Activated T-helper 1 cell treated with anti-CD3 and anti-CD28 coated beads, Interleukin-12 subunit alpha, Interleukin-12 subunit beta, Interleukin-2, Interleukin-4 antibody, amounts not matched to agents 30 ng/mL and 10 ng/mL and 1 ng/mL, durations not matched to agents 14 hours and 24 hours and 36 hours (primary cell): ENCODE results near the gene HSD17B1. TPM values are rescaled to one million over a fixed set of nuclear protein-coding genes. Genes with fewer than 3 reads are reported as not detected.
"Not testable (repeated sequence)": the region's sequence is repeated elsewhere in the genome, so short reads cannot be mapped to it uniquely, and the experiment has no call there.

ENCODE experiments used
- DNase-seq: peaks from one replicate; pipeline ENCODE4 v3.0.0; 2021; ENCODE audit warnings: low spot score
- H3K27ac Mint-ChIP-seq: one replicate; pipeline ENCODE4 v1.8.0; 2021; ENCODE audit warnings: mild to moderate bottlenecking, mixed read lengths
- H3K27me3 Mint-ChIP-seq: one replicate; pipeline ENCODE4 v1.8.0; 2022; ENCODE audit warnings: mild to moderate bottlenecking, moderate library complexity, mixed read lengths; ENCODE audit not compliant: insufficient read depth
- H3K36me3 Mint-ChIP-seq: one replicate; pipeline ENCODE4 v1.8.0; 2021; ENCODE audit warnings: low read depth, mixed read lengths
- H3K4me1 Mint-ChIP-seq: one replicate; pipeline ENCODE4 v1.8.0; 2021; ENCODE audit warnings: low read depth, mixed read lengths
- H3K4me3 Mint-ChIP-seq: one replicate; pipeline ENCODE4 v1.8.0; 2021; ENCODE audit warnings: mild to moderate bottlenecking, moderate library complexity, mixed read lengths
- H3K9me3 Mint-ChIP-seq: one replicate; pipeline ENCODE4 v1.8.0; 2021; ENCODE audit warnings: mixed read lengths
- intact Hi-C: fragments of 100-400 bp; cut with micrococcal nuclease; formaldehyde crosslinking; loops from one replicate; pipeline ENCODE4 v1.15.1; 2024
- total RNA-seq: library from RNA; stranded (reverse); gene quantifications from 2 replicates; pipeline ENCODE4 v1.2.3, GENCODE V29; 2022

HSD17B1 gene
- total RNA-seq, 1 donor from 2014 or later, result 0.78 TPM

DNA sequence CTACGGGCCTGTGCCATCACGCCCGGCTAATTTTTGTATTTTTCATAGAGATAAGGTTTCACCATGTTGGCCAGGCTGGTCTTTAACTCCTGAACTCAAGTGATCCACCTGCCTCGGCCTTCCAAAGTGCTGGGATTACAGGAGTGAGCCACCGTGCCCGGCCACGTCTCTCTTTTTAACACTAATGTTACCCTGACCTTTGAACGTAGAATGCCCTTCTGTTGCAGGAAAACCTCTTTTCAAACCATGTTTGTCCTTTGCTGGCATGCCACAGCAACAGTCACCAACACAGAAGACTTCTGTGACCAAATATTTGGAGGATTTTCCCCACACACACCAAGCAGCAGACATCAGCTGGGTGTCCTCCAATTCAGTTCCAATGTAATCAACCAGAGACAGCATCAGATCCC, 7.8 kb upstream of the HSD17B1 start:
- Mint-ChIP-seq H3K4me1 (peaks cover 21% of the 10 kb centered on the region), H3K27me3 (no peaks in the 10 kb centered on the region), H3K9me3 (no peaks in the 10 kb centered on the region), H3K36me3 (peaks cover 5% of the 10 kb centered on the region), H3K27ac (no peak overlapping the region), H3K4me3 (no peak overlapping the region)
- intact Hi-C loops, result no loop called here
- no peak for DNase-seq

DNA sequence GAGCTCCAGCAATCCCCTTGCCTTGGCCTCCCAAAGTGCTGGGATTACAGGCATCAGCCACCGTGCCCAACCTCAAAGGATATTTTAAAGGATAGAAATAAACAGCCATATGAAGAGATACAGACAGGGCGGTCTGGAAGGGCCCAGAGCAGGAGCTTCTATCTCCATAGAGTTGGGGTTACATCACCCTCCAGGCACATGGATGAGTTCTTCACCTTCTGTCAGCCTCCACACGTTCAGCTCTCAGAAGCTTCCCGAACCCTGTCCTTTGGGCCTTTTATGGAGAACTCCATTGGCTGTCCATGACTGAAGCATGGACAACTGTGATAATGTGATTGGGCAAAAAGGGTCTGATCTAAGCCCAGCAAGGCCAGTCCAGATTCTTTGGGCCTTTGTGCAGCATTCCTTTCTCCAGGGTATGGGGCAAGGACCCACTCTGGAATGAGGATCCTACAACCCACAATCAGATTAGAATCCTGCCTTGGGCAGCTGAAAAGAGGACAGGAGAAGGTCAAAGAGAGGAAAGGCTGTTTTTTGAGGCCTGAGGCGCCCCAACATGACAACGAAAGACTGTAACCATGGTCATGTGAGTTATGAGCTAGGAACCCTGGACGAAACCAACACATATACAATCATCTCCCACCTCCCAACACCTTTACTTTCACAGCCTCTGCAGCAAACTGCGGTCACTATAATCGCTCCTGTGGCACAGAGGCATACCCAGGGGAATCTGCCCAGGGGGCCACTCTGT, 6.8 kb upstream of the HSD17B1 start:
- H3K36me3 Mint-ChIP-seq, DNase-seq, H3K4me3 Mint-ChIP-seq, H3K27ac Mint-ChIP-seq, H3K9me3 Mint-ChIP-seq, intact Hi-C loops, H3K27me3 Mint-ChIP-seq: not testable (repeated sequence)
- H3K4me1 Mint-ChIP-seq, result peaks cover 16% of the 10 kb centered on the region

DNA sequence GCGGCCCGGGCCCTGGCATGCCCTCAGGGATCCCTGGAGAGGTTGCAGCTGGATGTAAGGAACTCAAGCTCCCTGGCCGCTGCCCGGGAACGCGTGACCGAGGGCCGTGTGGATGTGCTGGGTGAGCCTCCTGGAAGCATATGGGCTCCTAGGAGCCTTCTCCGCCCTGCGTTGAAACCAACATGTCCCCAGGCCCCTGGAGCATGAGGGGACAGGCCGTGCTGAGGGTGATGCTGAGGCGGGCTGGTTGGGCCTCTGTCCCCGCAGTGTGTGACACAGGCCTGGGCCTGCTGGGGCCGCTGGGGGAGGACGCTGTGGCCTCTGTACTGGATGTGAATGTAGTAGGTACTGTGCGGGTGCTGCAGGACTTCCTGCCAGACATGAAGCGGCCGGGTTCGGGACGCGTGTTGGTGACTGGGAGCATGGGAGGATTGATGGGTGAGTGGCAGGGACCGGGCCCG, 5.7 kb upstream of the HSD17B1 start:
- H3K27me3 Mint-ChIP-seq, result no peaks in the 10 kb centered on the region
- H3K4me3 Mint-ChIP-seq, result no peak overlapping the region
- H3K27ac Mint-ChIP-seq, result no peak overlapping the region
- no peak for DNase-seq
- H3K36me3 Mint-ChIP-seq, result peaks cover 6% of the 10 kb centered on the region
- intact Hi-C loops, result no loop called here
- H3K9me3 Mint-ChIP-seq, result no peaks in the 10 kb centered on the region
- peaks cover 8% of the 10 kb centered on the region for H3K4me1 Mint-ChIP-seq

DNA sequence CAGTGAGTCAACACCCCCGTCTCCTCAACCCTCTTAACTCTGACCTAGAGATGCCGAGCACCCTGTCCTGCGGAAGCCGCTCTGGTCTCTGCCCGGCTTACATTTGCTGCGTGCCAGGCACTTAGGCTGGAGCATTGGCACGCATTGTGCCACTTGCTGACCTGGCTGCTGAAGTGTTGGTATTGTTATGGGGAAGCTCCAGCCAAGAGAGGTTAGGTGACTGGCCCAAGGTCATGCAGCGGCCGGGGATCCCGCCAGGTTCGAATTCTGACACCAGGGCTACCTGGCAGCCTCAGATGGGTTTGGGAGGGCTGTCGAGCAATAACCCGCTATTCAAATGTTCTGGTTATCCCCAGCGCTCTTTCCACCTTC, 5.0 kb upstream of the HSD17B1 start:
- Mint-ChIP-seq H3K27ac (no peak overlapping the region), H3K4me1 (peaks cover 8% of the 10 kb centered on the region), H3K36me3 (peaks cover 6% of the 10 kb centered on the region), H3K4me3 (no peak overlapping the region), H3K9me3 (no peaks in the 10 kb centered on the region), H3K27me3 (no peaks in the 10 kb centered on the region)
- intact Hi-C loops, result no loop called here
- DNase-seq, result no peak

DNA sequence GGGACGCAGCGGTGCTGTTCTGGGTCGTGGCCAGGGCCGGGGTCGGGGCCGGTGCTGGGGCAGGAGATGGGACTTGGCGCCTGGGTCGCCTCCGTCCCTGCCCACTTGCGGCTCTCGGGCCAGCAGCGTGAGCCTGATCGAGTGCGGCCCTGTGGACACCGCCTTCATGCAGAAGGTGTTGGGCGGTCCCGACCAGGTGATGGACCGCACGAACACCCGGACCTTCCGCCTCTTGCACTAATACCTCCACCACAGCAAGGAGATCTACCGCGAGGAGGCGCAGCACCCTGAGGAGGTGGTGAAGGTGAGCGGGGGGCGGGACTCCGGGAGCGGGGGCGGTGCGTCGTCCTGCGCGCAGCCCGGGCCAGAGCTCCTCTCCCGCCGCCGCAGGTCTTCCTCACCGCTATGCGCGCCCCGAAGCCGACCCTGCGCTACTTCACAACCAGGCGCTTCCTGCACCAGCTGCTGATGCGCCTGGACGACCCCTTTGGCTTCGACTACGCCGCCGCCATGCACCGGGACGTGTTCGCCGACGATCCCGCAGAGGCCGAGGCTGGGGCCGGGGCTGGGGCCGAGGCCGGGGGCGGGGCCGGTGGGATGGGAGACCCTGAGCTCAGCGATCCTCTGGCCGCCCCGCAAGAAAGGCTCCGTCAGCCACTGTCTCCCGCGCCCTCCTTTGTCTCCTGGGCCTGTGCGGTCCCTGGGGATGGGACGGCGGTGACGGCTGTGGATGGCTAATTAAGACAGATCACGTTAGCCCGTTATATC, 4.5 kb upstream of the HSD17B1 start:
- intact Hi-C loops, result no loop called here
- peak; percentile 69 for DNase-seq
- peak overlapping the region; percentile 19 for H3K4me3 Mint-ChIP-seq
- H3K4me1 Mint-ChIP-seq, result peaks cover 8% of the 10 kb centered on the region
- no peaks in the 10 kb centered on the region for H3K27me3 Mint-ChIP-seq
- peaks cover 4% of the 10 kb centered on the region for H3K36me3 Mint-ChIP-seq
- H3K9me3 Mint-ChIP-seq, result no peaks in the 10 kb centered on the region
- H3K27ac Mint-ChIP-seq, result no peak overlapping the region

DNA sequence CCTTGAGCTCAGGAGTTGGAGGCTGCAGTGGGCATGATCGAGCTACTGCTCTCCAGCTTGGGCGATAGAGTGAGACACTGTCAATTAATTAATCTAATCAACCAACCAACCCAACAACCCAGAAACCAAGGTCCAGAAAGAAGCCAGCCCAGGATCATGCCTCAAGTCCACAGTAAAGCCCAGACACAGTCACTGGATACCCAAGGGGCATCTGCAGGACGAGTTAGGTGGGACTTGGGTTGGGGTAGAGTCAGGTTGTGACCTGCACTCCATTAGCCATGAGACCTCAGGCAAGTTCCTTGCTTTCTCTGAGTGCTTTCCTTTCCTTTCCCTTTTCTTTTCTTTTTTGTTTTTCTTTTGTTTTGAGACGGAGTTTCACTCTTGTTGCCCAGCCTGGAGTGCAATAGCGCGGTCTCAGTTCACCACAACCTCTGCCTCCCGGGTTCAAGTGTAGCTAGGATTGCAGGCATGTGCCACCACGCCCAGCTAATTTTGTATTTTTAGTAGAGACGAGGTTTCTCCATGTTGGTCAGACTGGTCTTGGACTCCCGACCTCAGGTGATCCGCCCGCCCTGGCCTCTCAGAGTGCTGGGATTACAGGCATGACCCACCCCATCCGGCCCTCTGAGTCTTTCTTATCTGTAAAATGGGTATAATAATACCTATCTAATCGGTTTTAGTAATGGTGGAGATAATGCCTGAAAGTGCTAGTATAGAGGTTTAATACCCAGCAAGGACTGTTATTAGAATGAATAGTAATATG, 3.5 kb upstream of the HSD17B1 start:
- Mint-ChIP-seq H3K4me1 (peaks cover 8% of the 10 kb centered on the region), H3K4me3 (peak overlapping the region; percentile 53), H3K9me3 (no peaks in the 10 kb centered on the region), H3K27me3 (no peaks in the 10 kb centered on the region), H3K27ac (no peak overlapping the region), H3K36me3 (peaks cover 4% of the 10 kb centered on the region)
- DNase-seq, result no peak
- intact Hi-C loops, result no loop called here

DNA sequence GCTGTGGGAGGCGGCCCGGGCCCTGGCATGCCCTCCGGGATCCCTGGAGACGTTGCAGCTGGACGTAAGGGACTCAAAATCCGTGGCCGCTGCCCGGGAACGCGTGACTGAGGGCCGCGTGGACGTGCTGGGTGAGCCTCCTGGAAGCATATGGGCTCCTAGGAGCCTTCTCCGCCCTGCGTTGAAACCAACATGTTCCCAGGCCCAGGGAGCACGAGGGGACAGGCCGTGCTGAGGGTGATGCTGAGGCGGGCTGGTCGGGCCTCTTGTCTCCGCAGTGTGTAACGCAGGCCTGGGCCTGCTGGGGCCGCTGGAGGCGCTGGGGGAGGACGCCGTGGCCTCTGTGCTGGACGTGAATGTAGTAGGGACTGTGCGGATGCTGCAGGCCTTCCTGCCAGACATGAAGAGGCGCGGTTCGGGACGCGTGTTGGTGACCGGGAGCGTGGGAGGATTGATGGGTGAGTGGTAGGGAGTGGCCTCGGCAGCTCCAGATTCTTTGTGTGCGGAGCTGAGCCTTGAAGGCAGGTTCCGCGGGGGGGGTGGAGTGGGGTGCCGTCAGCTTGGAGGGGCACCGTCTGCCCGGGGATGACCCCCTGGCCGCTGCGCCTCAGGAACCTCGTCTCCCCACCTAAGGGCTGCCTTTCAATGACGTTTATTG, 567 bp downstream of the HSD17B1 start:
- no peak for DNase-seq
- Mint-ChIP-seq H3K4me1 (peaks cover 14% of the 10 kb centered on the region), H3K9me3 (no peaks in the 10 kb centered on the region), H3K27ac (peak overlapping the region; percentile 95), H3K27me3 (no peaks in the 10 kb centered on the region), H3K36me3 (peaks cover 1% of the 10 kb centered on the region), H3K4me3 (peak overlapping the region; percentile 94)
- intact Hi-C loops, result no loop called here

DNA sequence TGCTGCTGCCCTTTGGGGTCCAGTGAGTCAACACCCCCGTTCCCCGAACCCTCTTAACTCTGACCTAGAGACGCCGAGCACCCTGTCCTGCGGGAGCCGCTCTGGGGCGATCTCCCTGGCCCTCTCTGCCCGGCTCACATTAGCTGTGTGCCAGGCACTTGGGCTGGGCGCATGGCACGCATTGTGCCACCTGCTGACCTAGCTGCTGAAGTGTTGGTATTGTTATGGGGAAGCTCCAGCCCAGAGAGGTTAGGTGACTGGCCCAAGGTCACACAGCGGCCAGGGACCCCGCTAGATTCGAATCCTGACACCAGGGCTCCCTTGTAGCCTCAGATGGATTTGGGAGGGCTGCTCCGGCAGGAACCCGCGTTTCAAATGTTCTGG, 1.1 kb downstream of the HSD17B1 start:
- peak overlapping the region; percentile 95 for H3K27ac Mint-ChIP-seq
- H3K4me3 Mint-ChIP-seq, result peak overlapping the region; percentile 94
- peaks cover 1% of the 10 kb centered on the region for H3K36me3 Mint-ChIP-seq
- DNase-seq, result no peak
- peaks cover 12% of the 10 kb centered on the region for H3K4me1 Mint-ChIP-seq
- H3K9me3 Mint-ChIP-seq, result no peaks in the 10 kb centered on the region
- H3K27me3 Mint-ChIP-seq, result no peaks in the 10 kb centered on the region
- intact Hi-C loops, result loop anchor here (1.0 kb wide), 1 partner anchor 18 kb away; the partner anchor contains the start of gene NAGLU

DNA sequence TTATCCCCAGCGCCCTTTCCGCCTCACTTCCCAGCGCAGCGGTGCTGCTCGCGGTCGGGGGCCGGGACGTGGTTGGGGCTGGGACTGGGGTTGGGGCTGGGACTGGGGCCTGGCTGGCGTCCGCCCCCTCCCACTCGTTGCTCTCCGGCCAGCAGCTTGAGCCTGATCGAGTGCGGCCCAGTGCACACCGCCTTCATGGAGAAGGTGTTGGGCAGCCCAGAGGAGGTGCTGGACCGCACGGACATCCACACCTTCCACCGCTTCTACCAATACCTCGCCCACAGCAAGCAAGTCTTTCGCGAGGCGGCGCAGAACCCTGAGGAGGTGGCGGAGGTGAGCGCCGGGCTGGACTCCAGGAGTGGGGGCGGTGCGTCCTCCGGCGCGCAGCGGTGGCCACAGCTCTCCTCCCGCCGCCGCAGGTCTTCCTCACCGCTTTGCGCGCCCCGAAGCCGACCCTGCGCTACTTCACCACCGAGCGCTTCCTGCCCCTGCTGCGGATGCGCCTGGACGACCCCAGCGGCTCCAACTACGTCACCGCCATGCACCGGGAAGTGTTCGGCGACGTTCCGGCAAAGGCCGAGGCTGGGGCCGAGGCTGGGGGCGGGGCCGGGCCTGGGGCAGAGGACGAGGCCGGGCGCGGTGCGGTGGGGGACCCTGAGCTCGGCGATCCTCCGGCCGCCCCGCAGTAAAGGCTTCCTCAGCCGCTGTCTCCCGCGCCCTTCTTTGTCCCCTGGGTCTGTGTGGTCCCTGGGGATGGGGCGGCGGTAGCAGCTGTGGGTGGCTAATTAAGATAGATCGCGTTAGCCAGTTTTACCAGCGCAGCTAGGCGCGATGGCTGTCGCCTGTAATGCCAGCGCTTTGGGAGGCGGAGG, 1.8 kb downstream of the HSD17B1 start:
- intact Hi-C loops, result loop anchor here (1.0 kb wide), 1 partner anchor 18 kb away; the partner anchor contains the start of gene NAGLU
- H3K9me3 Mint-ChIP-seq, result no peaks in the 10 kb centered on the region

DNA sequence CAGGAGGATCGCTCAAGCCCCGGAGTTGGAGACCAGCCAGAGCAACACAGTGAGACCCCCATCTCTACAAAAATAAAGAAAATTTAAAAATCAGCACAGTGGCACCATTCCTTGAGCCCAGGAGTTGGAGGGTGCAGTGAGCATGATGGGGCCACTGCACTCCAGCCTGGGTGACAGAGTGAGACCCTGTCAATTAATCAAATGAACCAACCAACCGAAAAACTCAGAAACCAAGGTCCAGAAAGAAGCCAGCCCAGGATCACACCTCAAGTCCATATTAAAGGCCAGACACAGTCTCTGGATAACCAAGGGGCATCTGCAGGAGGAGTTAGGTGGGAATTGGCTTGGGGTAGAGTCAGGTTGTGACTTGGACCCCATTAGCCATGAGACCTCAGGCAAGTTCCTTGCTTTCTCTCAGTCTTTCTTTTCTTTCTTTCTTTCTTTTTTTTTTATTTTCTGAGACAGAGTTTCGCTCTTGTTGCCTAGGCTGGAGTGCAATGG, 2.4 kb downstream of the HSD17B1 start:
- peak overlapping the region; percentile 95 for H3K27ac Mint-ChIP-seq
- peaks cover 6% of the 10 kb centered on the region for H3K4me1 Mint-ChIP-seq
- intact Hi-C loops, result no loop called here

More for the DNA sequence above, 1.8 kb downstream of the HSD17B1 start:
- Mint-ChIP-seq H3K4me3 (peak overlapping the region; percentile 94), H3K27ac (peak overlapping the region; percentile 95), H3K4me1 (peaks cover 6% of the 10 kb centered on the region), H3K27me3 (no peaks in the 10 kb centered on the region), H3K36me3 (peaks cover 1% of the 10 kb centered on the region)
- peak; percentile 75 for DNase-seq

DNA sequence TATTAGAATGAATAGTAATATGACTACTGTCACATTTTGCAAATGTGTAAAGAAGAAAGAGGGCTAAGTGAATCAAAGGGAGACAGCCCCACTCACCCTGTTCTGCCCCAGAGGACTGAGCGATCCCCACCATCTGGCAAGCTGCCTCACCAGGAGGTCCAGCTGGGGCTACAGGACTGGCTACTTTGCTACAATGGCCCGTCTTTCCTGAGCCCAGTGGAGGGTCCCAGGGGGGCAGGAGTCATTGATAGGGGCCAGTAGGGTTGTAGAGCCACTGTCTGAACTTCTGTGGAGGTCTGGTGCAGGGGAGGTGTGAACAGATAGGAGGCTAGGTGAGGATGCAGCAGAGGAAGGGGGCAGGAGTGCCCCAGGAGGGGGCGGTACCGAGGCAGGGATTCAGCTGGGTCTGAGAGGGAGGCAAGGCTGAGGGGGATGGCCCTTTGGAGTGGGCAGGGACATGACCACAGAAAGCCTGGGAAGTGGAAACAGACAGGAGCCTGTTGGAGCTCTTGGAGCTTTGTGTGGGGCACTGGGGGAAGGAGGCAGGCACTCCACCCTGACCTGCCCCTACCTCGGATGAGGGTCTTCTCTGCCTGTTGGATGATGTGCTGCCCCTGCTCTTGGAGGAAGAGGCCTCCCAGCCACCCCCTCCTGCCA, 3.4 kb downstream of the HSD17B1 start:
- H3K27ac Mint-ChIP-seq, DNase-seq, H3K9me3 Mint-ChIP-seq, H3K27me3 Mint-ChIP-seq, intact Hi-C loops, H3K36me3 Mint-ChIP-seq, H3K4me1 Mint-ChIP-seq: not testable (repeated sequence)
- H3K4me3 Mint-ChIP-seq, result peak overlapping the region; percentile 94

More for the DNA sequence above, 2.4 kb downstream of the HSD17B1 start:
- Mint-ChIP-seq H3K9me3 (no peaks in the 10 kb centered on the region), H3K36me3 (peaks cover 1% of the 10 kb centered on the region), H3K4me3 (peak overlapping the region; percentile 94), H3K27me3 (no peaks in the 10 kb centered on the region)
- no peak for DNase-seq
